Measurements from ENCODE around the gene SLC7A1.

GRCh38 chr13:29499506-29500165, 95.9 kb downstream of the SLC7A1 start:
- TF ChIP-seq CTCF (IDR thresholded peaks at IDR 0.05; ENCODE audit: poor library complexity) (no peak), EZH2 (IDR thresholded peaks at IDR 0.05; ENCODE audit: borderline replicate concordance) (no peak)

Measured in hepatocyte (in vitro differentiated cells).